HG03066 (cell line): ENCODE data around the gene MORC3.
"Not testable (repeated sequence)": the region's sequence is repeated elsewhere in the genome, so short reads cannot be mapped to it uniquely, and the experiment has no call there.

Experiments used
- ATAC-seq: cut with Tn5 transposase; IDR thresholded peaks from one replicate; pipeline ENCODE4 v1.9.1; 2021; ENCODE audit warnings: low read depth; ENCODE audit not compliant: unreplicated experiment

The MORC3 gene

DNA sequence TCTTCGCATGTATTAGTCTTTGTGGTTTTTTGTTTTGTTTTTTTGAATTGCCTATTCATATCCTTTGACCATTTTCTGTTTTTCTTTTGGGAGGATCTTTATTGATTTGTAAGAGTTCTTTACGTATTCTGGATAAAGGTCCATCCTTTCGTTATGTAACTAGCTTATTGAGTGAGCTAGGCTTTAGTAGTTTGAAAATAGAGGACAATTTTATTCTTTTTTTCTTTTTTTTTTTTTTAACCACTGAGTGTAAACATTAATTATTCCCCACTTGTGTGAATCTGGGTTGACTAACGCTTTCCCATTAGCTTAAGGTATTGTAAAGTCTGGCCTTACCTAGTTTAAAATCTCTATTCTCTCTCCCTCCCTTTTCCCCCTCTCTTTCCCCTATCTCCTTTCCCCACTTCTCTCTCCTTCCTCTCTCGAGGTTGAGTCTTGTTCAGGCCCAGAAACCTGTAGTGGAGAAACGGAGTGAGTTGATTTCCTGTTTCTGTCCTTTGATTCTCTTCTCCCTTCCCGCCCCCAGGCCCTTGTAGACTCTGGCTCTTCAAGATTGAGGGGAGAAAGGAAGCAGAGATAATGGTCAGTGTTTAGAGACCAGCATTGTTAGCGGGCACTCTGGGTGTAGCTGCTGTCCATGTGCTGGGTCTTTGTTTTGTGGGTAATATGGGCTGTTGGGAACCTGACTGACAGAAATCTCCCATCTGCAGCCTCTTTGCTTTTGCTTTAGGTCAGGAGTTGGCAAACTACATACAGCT lies 1.5 kb downstream of the MORC3 start:
- no peak for ATAC-seq

- no peak for ATAC-seq
Observed at GRCh38 chr21:36322083-36322424, 2.1 kb downstream of the MORC3 start.

DNA sequence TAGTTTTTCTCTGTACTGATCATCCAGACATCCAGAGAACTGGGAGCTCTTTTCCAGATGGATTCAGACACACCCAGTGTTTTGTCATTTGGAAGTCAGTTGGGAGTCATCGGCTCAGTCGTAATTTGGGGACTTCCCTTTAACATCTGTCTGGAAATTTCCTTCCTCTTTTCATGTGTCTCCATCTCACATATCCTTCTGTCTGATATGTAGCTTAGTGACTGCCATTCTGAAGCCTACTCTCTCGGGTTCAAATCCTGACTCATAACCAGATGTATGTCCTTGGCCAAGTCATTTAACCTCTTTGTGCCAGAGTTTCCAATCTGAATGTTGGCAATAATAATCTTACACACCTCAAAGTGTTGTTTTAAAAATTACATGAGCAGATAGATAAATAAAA lies 3.0 kb downstream of the MORC3 start:
- no peak for ATAC-seq

- ATAC-seq: no peak
Observed at GRCh38 chr21:36325373-36326010, 5.5 kb downstream of the MORC3 start.

DNA sequence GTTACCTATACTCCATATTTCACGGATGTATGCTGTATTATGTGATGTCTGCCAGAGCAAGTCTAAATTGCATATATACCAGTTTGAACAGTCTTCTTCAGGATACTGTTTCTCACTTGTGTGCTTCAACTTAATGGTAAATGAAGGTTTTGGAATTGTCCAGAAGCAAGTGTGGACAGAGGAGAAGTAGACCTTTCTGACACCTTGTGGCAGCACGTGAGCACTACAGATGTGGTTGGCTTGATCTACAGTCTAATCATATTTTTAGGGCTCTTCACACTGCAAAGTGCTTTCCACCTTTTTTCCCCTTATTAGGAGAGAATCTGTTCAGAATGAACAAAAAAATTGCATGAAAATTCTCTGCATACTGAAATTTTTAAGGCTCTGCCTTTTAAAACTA lies 10.9 kb downstream of the MORC3 start:
- ATAC-seq: no peak

- no peak for ATAC-seq
Observed at GRCh38 chr21:36337099-36337509, 17.1 kb downstream of the MORC3 start.

- ATAC-seq: no peak
Observed at GRCh38 chr21:36338975-36339374, 19.0 kb downstream of the MORC3 start.

DNA sequence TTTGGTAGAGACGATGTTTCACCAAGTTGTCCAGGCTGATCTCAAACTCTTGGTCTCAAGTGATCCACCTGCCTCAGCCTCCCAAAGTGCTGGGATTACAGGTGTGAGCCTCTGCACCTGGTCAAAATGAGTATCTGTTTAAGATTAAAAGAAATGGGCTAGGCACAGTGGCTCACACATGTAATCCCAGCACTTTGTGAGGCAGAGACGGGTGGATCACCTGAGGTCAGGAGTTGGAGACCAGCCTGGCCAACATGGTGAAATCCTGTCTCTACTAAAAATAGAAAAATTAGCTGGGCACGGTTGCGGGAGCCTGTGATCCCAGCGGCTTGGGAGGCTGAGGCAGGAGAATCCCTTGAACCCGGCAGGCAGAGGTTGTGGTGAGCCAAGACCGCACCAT lies 22.6 kb downstream of the MORC3 start:
- ATAC-seq: not testable (repeated sequence)

DNA sequence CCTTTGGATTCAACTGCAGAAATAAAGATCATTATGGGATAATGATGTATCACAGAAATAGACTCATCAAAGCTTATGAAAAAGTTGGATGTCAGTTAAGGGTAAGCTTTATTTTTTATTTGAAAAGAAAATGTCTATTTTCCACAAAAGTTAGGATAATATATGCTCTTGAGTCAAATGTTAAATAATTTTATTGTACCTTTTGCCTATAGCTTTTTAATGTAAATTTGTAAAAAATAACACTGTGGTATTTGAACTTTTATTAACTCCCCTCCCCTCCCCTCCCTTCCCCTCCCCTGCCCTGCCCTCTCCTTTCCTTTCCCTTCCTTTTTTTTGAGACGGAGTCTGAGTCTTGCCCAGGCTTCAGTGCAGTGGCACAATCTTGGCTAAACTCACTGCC lies 24.9 kb downstream of the MORC3 start:
- ATAC-seq: no peak

GRCh38 chr21:36347278-36347961 lies 27.4 kb downstream of the MORC3 start:
- no peak for ATAC-seq

DNA sequence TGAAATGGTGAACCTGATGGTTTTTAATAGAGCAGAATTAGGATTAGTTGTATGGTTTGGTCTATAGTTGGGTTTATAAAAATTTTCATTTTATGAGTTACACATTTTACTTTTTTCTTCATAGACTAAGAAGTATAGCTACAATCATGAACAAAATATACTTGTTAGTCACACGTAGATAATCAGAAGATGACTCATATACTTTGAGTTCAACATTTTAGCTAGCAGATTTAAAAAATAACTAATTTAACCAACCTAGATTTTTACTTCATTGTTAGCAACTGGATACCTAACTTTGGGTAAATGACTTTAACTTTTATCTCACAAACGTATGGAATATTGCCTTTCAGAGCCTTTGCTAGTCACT lies 27.9 kb downstream of the MORC3 start:
- ATAC-seq: no peak

DNA sequence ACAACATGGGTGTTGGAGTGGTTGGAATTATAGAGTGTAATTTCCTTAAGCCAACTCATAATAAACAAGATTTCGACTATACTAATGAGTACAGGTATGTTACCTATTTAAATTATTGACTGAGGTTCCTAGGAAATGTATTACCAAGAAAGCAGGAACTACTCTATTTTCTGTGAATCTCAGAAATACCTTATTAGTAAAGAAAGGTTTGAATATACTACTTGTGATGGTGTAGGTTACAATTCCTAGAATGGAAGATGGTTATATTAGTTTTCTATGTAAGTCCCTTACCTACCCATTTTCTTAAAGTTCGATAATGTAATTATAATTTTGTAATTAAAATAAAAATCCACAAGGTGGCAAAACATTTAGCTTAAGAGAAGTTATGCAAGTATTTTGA lies 29.3 kb downstream of the MORC3 start:
- no peak for ATAC-seq

DNA sequence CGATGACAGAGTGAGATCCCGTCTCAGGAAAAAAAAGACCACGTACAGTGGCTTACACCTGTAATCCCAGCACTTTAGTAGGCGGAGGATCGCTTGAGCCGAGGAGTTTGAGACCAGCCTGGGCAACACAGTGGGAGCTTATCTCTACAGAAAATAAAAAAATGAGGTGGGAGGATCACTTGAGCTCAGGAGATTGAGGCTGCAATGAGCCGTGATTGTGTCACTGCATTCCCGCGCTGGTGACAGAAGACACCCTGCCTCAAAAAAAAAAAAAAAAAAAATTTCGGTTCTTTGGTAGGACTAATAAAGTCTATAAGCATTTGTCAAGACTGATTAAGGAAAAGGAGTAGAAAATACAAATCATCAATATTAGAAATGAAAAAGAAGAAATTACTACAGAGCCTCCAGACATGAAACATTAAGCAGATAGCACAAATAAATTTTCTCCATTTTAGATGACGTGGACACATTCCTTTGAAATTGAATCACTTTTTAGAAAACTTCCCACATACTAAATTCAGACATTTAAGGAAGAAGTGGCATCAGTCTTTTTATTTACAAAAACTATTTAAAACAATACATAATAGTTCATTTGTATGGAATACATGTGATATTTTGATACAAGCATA lies 30.4 kb downstream of the MORC3 start:
- ATAC-seq: no peak

GRCh38 chr21:36354918-36355680 lies 35.1 kb downstream of the MORC3 start:
- no peak for ATAC-seq

- ATAC-seq: no peak
Observed at GRCh38 chr21:36355868-36356267, 35.9 kb downstream of the MORC3 start.

GRCh38 chr21:36359185-36359584 lies 39.2 kb downstream of the MORC3 start:
- ATAC-seq: no peak

GRCh38 chr21:36369064-36369685 lies 49.2 kb downstream of the MORC3 start:
- no peak for ATAC-seq

- no peak for ATAC-seq
Observed at GRCh38 chr21:36375994-36376393, 56.0 kb downstream of the MORC3 start.

DNA sequence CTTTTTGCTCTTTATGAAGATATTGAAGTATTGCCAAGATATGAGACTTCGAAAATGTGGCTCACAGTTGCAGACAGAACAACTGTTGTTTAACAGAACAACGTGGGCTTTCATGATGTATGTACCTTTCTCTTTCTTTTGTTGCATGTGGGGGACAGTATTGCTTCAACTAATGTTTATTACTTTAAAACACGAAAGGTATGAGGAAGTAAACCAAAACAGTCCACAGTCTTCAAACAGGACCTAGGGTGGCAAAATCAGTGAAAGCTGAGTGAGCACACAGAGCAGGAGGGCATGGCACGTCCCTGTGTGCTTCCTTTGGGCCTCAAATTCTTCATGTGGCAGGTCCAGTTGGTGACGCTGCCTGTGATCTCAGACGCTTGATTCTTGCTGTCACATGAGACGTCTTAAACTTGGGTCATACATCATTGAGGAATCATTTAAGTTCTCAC lies 57.4 kb downstream of the MORC3 start:
- ATAC-seq: no peak

DNA sequence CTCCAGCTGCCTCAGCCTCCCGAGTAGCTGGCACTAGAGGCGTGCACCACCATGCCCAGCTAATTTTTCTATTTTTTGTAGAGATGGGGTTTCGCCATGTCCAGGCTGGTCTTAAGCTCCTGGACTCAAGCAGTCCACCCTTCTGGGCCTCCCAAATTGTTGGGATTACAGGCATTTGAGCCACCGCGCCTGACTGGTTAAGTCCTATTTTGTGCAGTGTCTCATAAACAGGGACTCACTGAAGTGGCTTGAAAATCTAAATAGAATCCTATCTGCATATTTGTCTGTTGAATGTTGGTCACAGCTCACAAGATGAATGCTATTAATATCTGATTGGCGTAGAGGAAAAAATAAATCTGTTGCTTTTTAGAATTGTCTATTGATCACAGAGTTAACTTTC lies 59.3 kb downstream of the MORC3 start:
- no peak for ATAC-seq
